H1 (cell line): Measurements from ENCODE around the gene RBMY1A1. TPM values are rescaled to one million over a fixed set of nuclear protein-coding genes. Genes with fewer than 3 reads are reported as not detected.

ENCODE experiments used
- CTCF ChIA-PET: fragments of 300-600 bp; sonication (Branson Sonifier 250); formaldehyde crosslinking; loops from one replicate; lab custom pipeline; 2021; ENCODE audit not compliant: partially characterized antibody; lab: Charles Lee
- POLR2A ChIA-PET: fragments of 300-600 bp; sonication (Branson Sonifier 250); formaldehyde crosslinking; loops from one replicate; lab custom pipeline; 2021; ENCODE audit warnings: inconsistent platforms; ENCODE audit not compliant: partially characterized antibody; lab: Charles Lee
- DNase-seq, 2 experiments: peaks; one replicate each; pipeline versions ENCODE4 v3.0.0 to v3.0.0-alpha.2; 2010 to 2022; ENCODE audit warnings: low spot score in 2 of 2, low read depth in 1 of 2, mixed read lengths in 1 of 2
- FAIRE-seq: peaks from 2 replicates; lab custom pipeline; 2011; peaks lifted over from hg19 to GRCh38; lab: Jason Lieb, UNC
- H2AFZ ChIP-seq: 2 replicates; pipeline ENCODE4 v1.8.1; 2012; ENCODE audit warnings: low read length, inconsistent platforms
- H2AK5ac ChIP-seq: 2 replicates; pipeline ENCODE4 v1.6.1; 2013; ENCODE audit warnings: low read depth, low read length
- H2BK120ac ChIP-seq: replicated peaks from 2 replicates; pipeline ENCODE3; 2013; ENCODE audit warnings: low read depth, low read length, inconsistent platforms
- H2BK12ac ChIP-seq: 2 replicates; pipeline ENCODE4 v1.6.1; 2013; ENCODE audit warnings: low read depth, low read length
- H2BK15ac ChIP-seq: 2 replicates; pipeline ENCODE4 v1.6.1; 2013; ENCODE audit warnings: low read length
- H2BK20ac ChIP-seq: 2 replicates; pipeline ENCODE4 v1.6.1; 2013; ENCODE audit warnings: low read length
- H2BK5ac ChIP-seq: 2 replicates; pipeline ENCODE4 v1.6.1; 2013; ENCODE audit warnings: low read depth, low read length
- H3K14ac ChIP-seq: 2 replicates; pipeline ENCODE4 v1.6.1; 2013; ENCODE audit warnings: inconsistent platforms; ENCODE audit not compliant: insufficient read length
- H3K18ac ChIP-seq: 2 replicates; pipeline ENCODE4 v1.6.1; 2013; ENCODE audit warnings: low read length; ENCODE audit errors: extremely low read depth
- H3K23ac ChIP-seq: 2 replicates; pipeline ENCODE4 v1.6.1; 2013; ENCODE audit warnings: inconsistent platforms; ENCODE audit not compliant: insufficient read length
- H3K23me2 ChIP-seq: 2 replicates; pipeline ENCODE4 v1.6.1; 2013; ENCODE audit warnings: low read depth, low read length
- H3K27ac ChIP-seq: 2 replicates; pipeline ENCODE4 v1.6.1; 2011; ENCODE audit warnings: low read depth, low read length, inconsistent platforms
- H3K27me3 ChIP-seq, 4 experiments: replicated peaks in 1 of 4; 1 replicate in 1 of 4; 2 replicates in 3 of 4; pipeline versions ENCODE4 v1.6.1 to v1.8.1; 2011 to 2013; ENCODE audit warnings: low read length in 3 of 4, mild to moderate bottlenecking in 3 of 4, inconsistent platforms in 2 of 4, mixed read lengths in 2 of 4, moderate library complexity in 1 of 4; ENCODE audit not compliant: control insufficient read depth in 3 of 4, insufficient read depth in 3 of 4; ENCODE audit errors: extremely low read depth in 1 of 4
- H3K36me3 ChIP-seq, 4 experiments: 2 replicates each; pipeline versions ENCODE4 v1.6.1 to v1.8.1; 2011 to 2013; ENCODE audit warnings: mild to moderate bottlenecking in 4 of 4, low read length in 3 of 4, moderate library complexity in 2 of 4, control low read depth in 1 of 4, inconsistent platforms in 1 of 4; ENCODE audit not compliant: insufficient read depth in 4 of 4, control insufficient read depth in 2 of 4
- H3K4ac ChIP-seq: replicated peaks from 2 replicates; pipeline ENCODE3; 2013; ENCODE audit warnings: low read length, low read depth, mixed read lengths, inconsistent platforms; ENCODE audit not compliant: insufficient read length
- H3K4me1 ChIP-seq, 4 experiments: replicated peaks in 1 of 4; 1 replicate in 1 of 4; 2 replicates in 3 of 4; pipeline versions ENCODE4 v1.6.1 to v1.8.1; 2011 to 2013; ENCODE audit warnings: low read length in 3 of 4, inconsistent platforms in 2 of 4, mixed read lengths in 1 of 4; ENCODE audit not compliant: insufficient read depth in 4 of 4, control insufficient read depth in 3 of 4
- H3K4me2 ChIP-seq, 2 experiments: 2 replicates each; pipeline versions ENCODE4 v1.6.1 to v1.8.1; 2011 to 2013; ENCODE audit warnings: low read depth in 2 of 2, low read length in 2 of 2, control low read depth in 1 of 2, inconsistent platforms in 1 of 2, mild to moderate bottlenecking in 1 of 2; ENCODE audit not compliant: insufficient read depth in 1 of 2
- H3K4me3 ChIP-seq, 4 experiments: fragments of 200-600, 300-600 bp in 1 of 4; sonication (generic), shearing (Covaris generic), sonication (Bioruptor Twin) in 1 of 4; 2 replicates each; pipeline versions ENCODE4 v1.5.1 to v1.8.1; 2011 to 2016; ENCODE audit warnings: low read length in 4 of 4, low read depth in 3 of 4, control low read depth in 2 of 4, inconsistent platforms in 2 of 4, mild to moderate bottlenecking in 2 of 4, mixed read lengths in 1 of 4, moderate library complexity in 1 of 4; ENCODE audit not compliant: insufficient read depth in 2 of 4; ENCODE audit errors: extremely low read depth in 1 of 4
- H3K56ac ChIP-seq: replicated peaks from 2 replicates; pipeline ENCODE3; 2013; ENCODE audit warnings: low read depth, mild to moderate bottlenecking, mixed read lengths, low read length, inconsistent platforms; ENCODE audit not compliant: insufficient read length
- H3K79me1 ChIP-seq: 2 replicates; pipeline ENCODE4 v1.6.1; 2013; ENCODE audit warnings: low read depth, low read length, control low read depth
- H3K79me2 ChIP-seq, 2 experiments: 2 replicates each; pipeline versions ENCODE4 v1.6.1 to v1.8.1; 2012 to 2013; ENCODE audit warnings: low read length in 2 of 2, mild to moderate bottlenecking in 2 of 2, inconsistent platforms in 1 of 2; ENCODE audit not compliant: insufficient read depth in 2 of 2, control insufficient read depth in 1 of 2
- H3K9ac ChIP-seq, 4 experiments: replicated peaks in 1 of 4; 1 replicate in 1 of 4; 2 replicates in 3 of 4; pipeline versions ENCODE4 v1.6.1 to v1.8.1; 2011 to 2013; ENCODE audit warnings: low read depth in 3 of 4, low read length in 3 of 4, control low read depth in 2 of 4, mild to moderate bottlenecking in 2 of 4, moderate library complexity in 2 of 4, inconsistent platforms in 1 of 4; ENCODE audit errors: extremely low read depth in 1 of 4
- H3K9me3 ChIP-seq, 2 experiments: 2 replicates each; pipeline versions ENCODE4 v1.6.1 to v1.8.1; 2012 to 2013; ENCODE audit warnings: mild to moderate bottlenecking in 2 of 2, moderate library complexity in 2 of 2, control low read depth in 1 of 2, inconsistent platforms in 1 of 2, low read depth in 1 of 2, low read length in 1 of 2, mixed read lengths in 1 of 2; ENCODE audit not compliant: insufficient read depth in 2 of 2
- H4K20me1 ChIP-seq, 2 experiments: replicated peaks in 1 of 2; 2 replicates each; pipeline versions ENCODE3 to v1.8.1; 2011 to 2013; ENCODE audit warnings: inconsistent platforms in 2 of 2, low read length in 2 of 2, mild to moderate bottlenecking in 1 of 2; ENCODE audit not compliant: insufficient read depth in 2 of 2, control insufficient read depth in 1 of 2
- H4K5ac ChIP-seq: 2 replicates; pipeline ENCODE4 v1.6.1; 2013; ENCODE audit warnings: low read length, low read depth, mixed read lengths, inconsistent platforms; ENCODE audit not compliant: insufficient read length
- H4K8ac ChIP-seq: 2 replicates; pipeline ENCODE4 v1.8.0; 2013; ENCODE audit warnings: mild to moderate bottlenecking, moderate library complexity, low read length, inconsistent platforms; ENCODE audit not compliant: insufficient read depth; ENCODE audit errors: extremely low read depth
- H4K91ac ChIP-seq: replicated peaks from 2 replicates; pipeline ENCODE3; 2013; ENCODE audit warnings: low read length, mixed read lengths, inconsistent platforms; ENCODE audit not compliant: insufficient read length
- ASH2L ChIP-seq: fragments of 200-600, 300-600 bp; sonication (generic); IDR thresholded peaks from one replicate; pipeline ENCODE4 v1.7.1; 2017; ENCODE audit warnings: low read length
- BRCA1 ChIP-seq: IDR thresholded peaks from 2 replicates; pipeline ENCODE4 v1.6.1; 2012; ENCODE audit warnings: low read depth, low read length, improper control_type of control experiment
- SIN3A ChIP-seq, 2 experiments: IDR thresholded peaks in 1 of 2; conservative IDR thresholded peaks in 1 of 2; 2 replicates each; pipeline ENCODE4 v1.6.1; 2011 to 2012; ENCODE audit warnings: low read length in 2 of 2, improper control_type of control experiment in 1 of 2, low read depth in 1 of 2, mild to moderate bottlenecking in 1 of 2
- SP2 ChIP-seq: IDR thresholded peaks from 2 replicates; pipeline ENCODE4 v1.6.1; 2012; ENCODE audit warnings: mild to moderate bottlenecking, low read length, inconsistent platforms
- WGBS, 2 experiments: shearing (Covaris generic) in 1 of 2; methylation state at CpG; one replicate each; pipeline versions ENCODE4 v1.1.6 to v1.1.7; 2013 to 2015; ENCODE audit warnings: low lambda C conversion rate in 2 of 2, mixed read lengths in 2 of 2, inconsistent platforms in 1 of 2, low coverage in 1 of 2, missing lambda C conversion rate in 1 of 2; ENCODE audit not compliant: insufficient replicate concordance in 2 of 2, insufficient coverage in 1 of 2, insufficient read length in 1 of 2; ENCODE audit errors: extremely low coverage in 1 of 2, missing lambda C conversion rate in 1 of 2; 5-methylcytosine and 5-hydroxymethylcytosine counted together
- polyA plus RNA-seq, 7 experiments: library from polyadenylated mRNA; depleted of rRNA in 3 of 7; stranded (reverse) in 5 of 7; unstranded in 2 of 7; fragments of >200 nt in 5 of 7; fragments of 200-250 nt in 2 of 7; gene quantifications; 1 replicate in 5 of 7; 2 replicates in 1 of 7; 4 replicates in 1 of 7; pipeline versions ENCODE4 v1.2.1 to v1.2.3, GENCODE V29; 2011 to 2013; ENCODE audit warnings: missing spikeins in 2 of 7, mixed read lengths in 2 of 7
- total RNA-seq: library from RNA; stranded (reverse); fragmentation: NEBNext Ultra II Directional; extraction: Animal tissue kit (Norgen Biotek cat#: 25700); gene quantifications from 2 replicates; pipeline ENCODE4 v1.2.1, GENCODE V29; 2021

Gene RBMY1A1
- total and polyA plus RNA-seq, 2 of the 8 experiments (the other 6 are each of a cell fraction or from before 2014, with no cell fraction given), result not detected

- no peak overlapping the region for H2BK15ac ChIP-seq
- no peak overlapping the region for H3K23ac ChIP-seq
- no peak overlapping the region for H2AFZ ChIP-seq
- H2BK120ac ChIP-seq, result no peak overlapping the region
- H2BK5ac ChIP-seq, result no peak overlapping the region
- no peak overlapping the region for H3K18ac ChIP-seq
- no peaks in the 10 kb centered on the region for H3K23me2 ChIP-seq
- H3K56ac ChIP-seq, result no peak overlapping the region
- WGBS, 2 experiments, result 100% methylated on average over 4 of the region's 6 CpGs; no CpG with 5 or more reads in 1 of the 2 experiments
- no peaks in the 10 kb centered on the region for H3K27me3 ChIP-seq
- no peaks in the 10 kb centered on the region for H3K79me2 ChIP-seq
- peaks cover 6 to 55% of the 10 kb centered on the region in 2 experiments for H3K9me3 ChIP-seq
- H3K27ac ChIP-seq, result no peak overlapping the region
- H4K5ac ChIP-seq, result no peak overlapping the region
- no peak overlapping the region for H3K14ac ChIP-seq
- no peaks in the 10 kb centered on the region for H3K79me1 ChIP-seq
- ChIA-PET POLR2A (no interaction called here), CTCF (no interaction called here)
- H3K4me1 ChIP-seq, result no peaks in the 10 kb centered on the region
- H4K8ac ChIP-seq, result no peak overlapping the region
- H4K91ac ChIP-seq, result no peak overlapping the region
- DNase-seq, result no peak
- H2BK20ac ChIP-seq, result no peak overlapping the region
- H3K4me2 ChIP-seq, result no peak overlapping the region
- TF ChIP-seq SP2 (no peak), ASH2L (no peak), BRCA1 (no peak), SIN3A (conservative IDR thresholded peaks at IDR 0.05 in 1 of 2, IDR thresholded peaks at IDR 0.05 in 1 of 2; ENCODE audit: low read depth in 1 of 2, low read length in 2 of 2) (no peak)
- FAIRE-seq, result no peak
- no peak overlapping the region for H3K4me3 ChIP-seq
- no peaks in the 10 kb centered on the region for H4K20me1 ChIP-seq
- H3K4ac ChIP-seq, result no peak overlapping the region
- H3K36me3 ChIP-seq, result no peaks in the 10 kb centered on the region
- H2BK12ac ChIP-seq, result no peak overlapping the region
- H3K9ac ChIP-seq, result no peak overlapping the region
- H2AK5ac ChIP-seq, result no peak overlapping the region
Observed at GRCh38 chrY:21592059-21592458, 57.4 kb downstream of the RBMY1A1 start.
